Stimulated activated CD4-positive, alpha-beta T cell treated with anti-CD3 and anti-CD28 coated beads, Interleukin-2, amount 100 ng/mL, for 4 hours (primary cell): ENCODE data around the gene ULBP3.
"Not testable (repeated sequence)": the region's sequence is repeated elsewhere in the genome, so short reads cannot be mapped to it uniquely, and the experiment has no call there.

Experiments
- DNase-seq: peaks from one replicate; pipeline ENCODE4 v3.0.0-alpha.2; 2020; ENCODE audit warnings: low read depth

The ULBP3 gene

GRCh38 chr6:150043096-150043495 lies 25.8 kb downstream of the ULBP3 start:
- DNase-seq: no peak

- no peak for DNase-seq
Measured at GRCh38 chr6:150038202-150039062, 30.5 kb downstream of the ULBP3 start.

- no peak for DNase-seq
Measured at GRCh38 chr6:150037526-150038201, 31.3 kb downstream of the ULBP3 start.

GRCh38 chr6:150036081-150036480 lies 32.8 kb downstream of the ULBP3 start:
- no peak for DNase-seq

GRCh38 chr6:150033207-150033771 lies 35.6 kb downstream of the ULBP3 start:
- no peak for DNase-seq

GRCh38 chr6:150032598-150032997 lies 36.3 kb downstream of the ULBP3 start:
- DNase-seq: no peak

GRCh38 chr6:150030611-150031010 lies 38.3 kb downstream of the ULBP3 start:
- no peak for DNase-seq

GRCh38 chr6:150029749-150030148 lies 39.2 kb downstream of the ULBP3 start:
- no peak for DNase-seq

GRCh38 chr6:150029276-150029675 lies 39.6 kb downstream of the ULBP3 start:
- no peak for DNase-seq

- DNase-seq: no peak
Measured at GRCh38 chr6:150028799-150029198, 40.1 kb downstream of the ULBP3 start.

GRCh38 chr6:150027806-150028565 lies 40.9 kb downstream of the ULBP3 start:
- DNase-seq: no peak

GRCh38 chr6:150026976-150027805 lies 41.7 kb downstream of the ULBP3 start:
- no peak for DNase-seq

GRCh38 chr6:150025201-150025917 lies 43.6 kb downstream of the ULBP3 start, which contains the start of gene RAET1L:
Gene RAET1L, minus strand, starts transcription at chr6:150025532. Its CDS starts 61 bp downstream, at chr6:150025471.
- DNase-seq: no peak

- DNase-seq: no peak
Measured at GRCh38 chr6:150024646-150025155, 44.2 kb downstream of the ULBP3 start.

- DNase-seq: not testable (repeated sequence)
Measured at GRCh38 chr6:150024021-150024420, 44.9 kb downstream of the ULBP3 start.

GRCh38 chr6:150021870-150022269 lies 47.1 kb downstream of the ULBP3 start:
- not testable (repeated sequence) for DNase-seq

- no peak for DNase-seq
Measured at GRCh38 chr6:150018846-150019580, 49.9 kb downstream of the ULBP3 start.

- DNase-seq: not testable (repeated sequence)
Measured at GRCh38 chr6:150017186-150017521, 51.8 kb downstream of the ULBP3 start.

GRCh38 chr6:150016324-150017185 lies 52.4 kb downstream of the ULBP3 start:
- DNase-seq: peak; percentile 36
